GM12864 (cell line): Measurements from ENCODE around the gene DNASE1L1.

Experiments used
- DNase-seq: peaks from one replicate; pipeline ENCODE4 v3.0.0-alpha.2; 2011; ENCODE audit warnings: low read depth
- H3K4me3 ChIP-seq: 2 replicates; pipeline ENCODE4 v1.5.1; 2011; ENCODE audit warnings: mild to moderate bottlenecking, low read depth, low read length, control low read depth
- TF ChIP-seq, protein P1 (sequence below): IDR thresholded peaks from 2 replicates; pipeline ENCODE4 v1.5.1; 2011; ENCODE audit warnings: low read depth, mild to moderate bottlenecking, moderate library complexity, low read length, control low read depth, inconsistent platforms; ENCODE audit errors: missing control alignments

The DNASE1L1 gene

DNA sequence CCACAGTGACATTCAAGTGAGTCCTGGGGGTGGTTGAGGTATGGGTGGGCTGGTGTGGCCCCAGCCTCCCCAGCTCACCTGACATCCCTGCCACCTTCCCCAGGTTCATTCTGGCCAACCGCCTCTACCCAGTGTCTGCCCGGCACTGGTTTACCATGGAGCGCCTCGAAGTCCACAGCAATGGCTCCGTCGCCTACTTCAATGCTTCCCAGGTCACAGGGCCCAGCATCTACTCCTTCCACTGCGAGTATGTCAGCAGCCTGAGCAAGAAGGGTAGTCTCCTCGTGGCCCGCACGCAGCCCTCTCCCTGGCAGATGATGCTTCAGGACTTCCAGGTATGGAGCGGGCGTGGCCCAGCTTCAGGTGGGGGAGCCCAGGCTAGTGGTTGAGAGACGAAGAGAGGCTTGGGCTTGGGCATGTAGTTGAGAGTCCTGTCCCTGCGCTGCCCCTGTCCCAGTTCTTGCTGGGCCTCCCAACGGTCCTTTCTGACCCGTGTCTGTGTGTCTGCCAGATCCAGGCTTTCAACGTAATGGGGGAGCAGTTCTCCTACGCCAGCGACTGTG is 26.2 kb upstream of the DNASE1L1 start:
- TF ChIP-seq, protein P1, sequence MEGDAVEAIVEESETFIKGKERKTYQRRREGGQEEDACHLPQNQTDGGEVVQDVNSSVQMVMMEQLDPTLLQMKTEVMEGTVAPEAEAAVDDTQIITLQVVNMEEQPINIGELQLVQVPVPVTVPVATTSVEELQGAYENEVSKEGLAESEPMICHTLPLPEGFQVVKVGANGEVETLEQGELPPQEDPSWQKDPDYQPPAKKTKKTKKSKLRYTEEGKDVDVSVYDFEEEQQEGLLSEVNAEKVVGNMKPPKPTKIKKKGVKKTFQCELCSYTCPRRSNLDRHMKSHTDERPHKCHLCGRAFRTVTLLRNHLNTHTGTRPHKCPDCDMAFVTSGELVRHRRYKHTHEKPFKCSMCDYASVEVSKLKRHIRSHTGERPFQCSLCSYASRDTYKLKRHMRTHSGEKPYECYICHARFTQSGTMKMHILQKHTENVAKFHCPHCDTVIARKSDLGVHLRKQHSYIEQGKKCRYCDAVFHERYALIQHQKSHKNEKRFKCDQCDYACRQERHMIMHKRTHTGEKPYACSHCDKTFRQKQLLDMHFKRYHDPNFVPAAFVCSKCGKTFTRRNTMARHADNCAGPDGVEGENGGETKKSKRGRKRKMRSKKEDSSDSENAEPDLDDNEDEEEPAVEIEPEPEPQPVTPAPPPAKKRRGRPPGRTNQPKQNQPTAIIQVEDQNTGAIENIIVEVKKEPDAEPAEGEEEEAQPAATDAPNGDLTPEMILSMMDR, result no peak
- DNase-seq, result no peak
- no peak overlapping the region for H3K4me3 ChIP-seq

DNA sequence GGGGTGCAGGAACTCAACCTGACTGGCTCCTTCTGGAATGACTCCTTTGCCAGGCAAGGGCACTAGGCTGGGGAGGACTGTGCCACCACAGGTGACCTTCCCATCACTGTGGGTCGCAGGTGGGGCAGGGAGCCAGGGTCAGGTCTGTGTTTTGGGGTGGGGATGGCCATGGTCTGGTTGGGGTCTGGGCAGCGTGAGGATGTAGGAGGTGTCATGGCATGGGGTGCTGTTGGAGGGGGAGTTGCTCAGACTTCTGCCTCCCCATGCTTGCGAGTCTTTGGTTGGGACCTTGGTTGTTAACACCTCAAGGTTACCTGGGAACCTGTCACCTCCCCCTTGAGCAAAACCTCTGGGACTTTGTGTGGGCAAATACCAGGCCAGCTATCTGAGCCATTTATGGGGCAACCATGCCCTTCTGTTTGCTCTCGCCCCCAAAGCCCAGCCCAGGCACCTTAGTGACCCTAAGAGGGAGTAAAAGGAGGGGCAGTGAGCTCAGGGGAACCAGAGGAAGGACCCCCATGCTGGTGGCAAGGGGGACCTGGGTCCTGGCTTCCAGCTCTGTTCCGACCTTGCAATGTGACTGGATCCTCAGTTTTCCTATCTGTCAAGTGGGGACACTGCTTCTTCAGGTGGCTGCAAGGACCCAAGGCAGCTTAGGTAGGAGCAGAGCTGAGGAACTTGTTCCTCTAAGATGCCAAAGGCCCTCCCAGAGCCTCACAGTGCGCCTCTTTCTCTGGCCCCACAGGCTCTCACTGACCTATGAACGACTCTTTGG is 25.5 kb upstream of the DNASE1L1 start:
- TF ChIP-seq, protein P1, result no peak
- DNase-seq, result no peak
- no peak overlapping the region for H3K4me3 ChIP-seq

DNA sequence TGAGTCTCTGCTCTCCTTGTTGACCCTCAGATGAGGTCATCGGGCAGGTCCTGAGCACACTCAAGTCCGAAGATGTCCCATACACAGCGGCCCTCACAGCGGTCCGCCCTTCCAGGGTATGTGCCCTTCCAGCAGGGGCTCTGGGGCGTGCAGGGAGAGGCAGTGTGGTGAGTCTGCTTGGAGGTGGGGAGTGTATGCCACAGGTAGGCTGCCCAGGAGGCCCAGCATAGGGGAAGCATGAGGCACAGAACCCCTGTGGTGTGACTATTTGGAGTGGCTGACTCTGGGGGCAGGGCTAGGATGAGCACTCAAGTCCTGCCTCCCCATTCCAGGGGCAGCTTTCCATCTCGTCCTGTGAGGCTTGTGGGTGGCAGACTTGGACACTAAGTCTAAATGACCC is 24.6 kb upstream of the DNASE1L1 start:
- TF ChIP-seq, protein P1, result no peak
- DNase-seq, result no peak
- H3K4me3 ChIP-seq, result no peak overlapping the region

DNA sequence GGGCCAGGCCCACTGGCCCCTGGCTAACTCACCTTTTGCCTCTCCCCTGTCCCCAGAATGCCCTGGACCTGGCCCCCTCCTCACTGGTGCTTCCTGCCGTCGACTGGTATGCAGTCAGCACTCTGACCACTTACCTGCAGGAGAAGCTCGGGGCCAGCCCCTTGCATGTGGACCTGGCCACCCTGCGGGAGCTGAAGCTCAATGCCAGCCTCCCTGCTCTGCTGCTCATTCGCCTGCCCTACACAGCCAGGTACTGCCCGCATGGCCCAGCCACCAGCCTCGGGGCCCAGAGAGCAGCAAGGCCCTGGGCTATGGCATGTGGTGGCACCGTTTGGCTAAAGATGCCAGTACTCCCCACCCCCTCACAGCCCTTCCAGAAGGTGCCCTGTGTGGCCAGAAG is 23.2 kb upstream of the DNASE1L1 start:
- no peak overlapping the region for H3K4me3 ChIP-seq
- no peak for DNase-seq
- TF ChIP-seq, protein P1, result no peak

DNA sequence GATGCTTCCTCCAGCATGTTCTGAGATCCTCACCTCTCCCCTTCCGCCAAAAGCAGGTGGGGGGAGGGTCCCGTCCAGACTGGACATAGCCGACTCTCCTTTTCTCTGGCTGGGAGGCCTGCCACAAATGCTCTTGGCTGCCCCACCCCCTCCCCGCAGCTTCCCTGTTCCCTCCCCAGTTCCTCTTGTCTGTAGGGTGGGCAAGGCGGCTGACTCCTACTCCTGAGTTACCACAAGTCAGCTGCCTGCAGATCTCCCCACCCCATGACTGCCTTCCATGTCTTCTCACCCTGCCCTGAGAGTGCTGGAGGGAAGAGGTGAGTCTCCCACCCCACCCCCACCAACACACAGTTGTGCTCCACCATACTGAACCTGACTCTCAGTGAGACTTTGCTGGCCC is 22.3 kb upstream of the DNASE1L1 start:
- no peak overlapping the region for H3K4me3 ChIP-seq
- no peak for DNase-seq
- TF ChIP-seq, protein P1, result no peak

DNA sequence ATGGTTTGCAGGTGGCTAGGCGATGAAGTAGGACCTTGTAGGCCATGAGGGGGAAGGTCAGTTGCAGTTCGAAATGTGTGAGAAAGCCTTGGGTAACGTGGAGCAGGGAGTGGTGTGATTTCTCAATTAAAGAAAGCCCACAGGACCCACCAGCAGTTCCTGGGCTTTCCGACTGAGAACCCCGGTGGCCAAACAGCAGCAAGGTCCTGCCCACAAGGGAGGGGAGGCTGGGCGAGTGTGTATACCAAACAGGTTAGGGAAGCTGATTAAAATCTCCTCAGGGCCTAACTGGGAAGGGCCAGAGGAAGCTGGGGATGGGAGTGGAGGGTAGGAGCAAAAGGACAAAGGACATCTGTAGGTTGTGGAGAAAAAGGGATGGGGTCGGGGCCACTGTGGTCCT is 21.9 kb upstream of the DNASE1L1 start:
- TF ChIP-seq, protein P1, result no peak
- no peak overlapping the region for H3K4me3 ChIP-seq
- DNase-seq, result no peak

DNA sequence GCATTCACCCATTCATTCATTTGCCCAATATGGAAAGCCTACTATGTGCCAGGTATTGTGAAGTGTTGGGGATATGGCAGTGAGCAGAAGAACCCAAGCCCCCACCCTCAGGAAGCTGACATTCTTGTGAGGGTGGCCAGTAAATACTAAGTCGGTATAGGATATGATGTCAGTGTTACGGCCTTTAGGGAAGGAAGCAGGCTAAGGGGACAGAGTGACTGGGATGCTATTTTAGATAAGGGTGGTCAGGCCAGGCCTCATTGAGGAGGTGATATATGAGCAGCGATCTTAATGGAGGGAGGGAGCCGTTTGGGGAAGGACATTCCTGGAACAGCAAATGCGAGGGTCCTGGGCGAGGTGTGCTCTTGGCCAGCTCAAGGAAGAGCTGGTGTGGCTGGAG is 21.4 kb upstream of the DNASE1L1 start:
- H3K4me3 ChIP-seq, result no peak overlapping the region
- no peak for DNase-seq
- TF ChIP-seq, protein P1, result no peak
